NCI-H2107 treated with DMSO at 0.1 percent for 48 hours (cell line): ENCODE data around the gene MAPK8.
A peak's percentile ranks its signal among the peaks of the same experiment; 100 is the strongest.
"Not testable (repeated sequence)": the region's sequence is repeated elsewhere in the genome, so short reads cannot be mapped to it uniquely, and the experiment has no call there.

ENCODE experiments used
- DNase-seq: peaks from one replicate; lab custom pipeline; 2025; ENCODE audit not compliant: unreplicated experiment; lab: John Stamatoyannopoulos, UW

The MAPK8 gene

DNA sequence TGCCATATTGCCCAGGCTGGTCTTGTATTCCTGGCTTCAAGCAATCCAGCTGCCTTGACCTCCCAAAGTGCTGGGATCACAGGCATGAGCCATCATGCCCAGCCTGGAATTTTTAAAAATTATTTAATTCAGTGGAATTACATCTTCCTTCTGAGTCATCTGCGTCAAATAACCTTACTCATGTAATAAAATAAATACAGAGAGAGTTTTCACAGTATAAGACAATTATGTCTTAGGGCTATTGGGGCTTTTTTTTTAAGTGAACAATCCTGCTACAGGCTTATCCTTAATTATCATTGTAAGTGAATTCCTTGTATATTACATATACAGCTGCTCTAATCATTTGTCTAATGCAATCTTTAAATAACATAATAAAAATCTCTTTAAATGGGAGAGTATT lies 108.3 kb downstream of the MAPK8 start:
- DNase-seq: no peak

DNA sequence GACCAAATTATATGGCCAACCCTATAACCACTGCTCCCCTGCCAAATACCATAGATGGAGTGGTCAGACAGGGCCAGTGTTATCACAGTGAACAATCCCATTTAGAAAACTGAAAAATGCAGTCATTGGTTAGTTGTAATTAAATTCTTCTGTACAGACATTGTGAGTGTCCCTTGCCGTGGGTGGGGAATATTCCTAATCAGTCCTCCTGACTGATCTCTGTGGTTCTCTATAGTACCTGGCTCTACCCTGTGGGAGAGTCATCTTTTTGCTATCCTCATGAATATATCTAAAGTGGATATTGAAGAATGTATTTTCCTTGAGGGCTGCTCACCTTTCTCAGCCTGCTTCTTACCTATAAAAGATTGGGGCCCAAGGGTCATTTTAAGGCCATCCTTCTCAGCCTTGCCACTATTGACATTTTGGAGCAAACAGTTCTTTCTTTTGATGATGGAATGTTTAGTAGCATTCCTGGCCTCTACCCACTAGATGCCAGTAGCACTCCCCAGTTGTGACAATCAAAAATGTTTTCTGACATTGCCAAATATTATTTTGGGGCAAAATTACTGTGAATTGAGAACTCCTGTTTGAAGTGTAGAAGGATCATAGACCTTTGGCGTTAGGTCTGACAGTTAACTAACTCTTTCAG lies 110.2 kb downstream of the MAPK8 start:
- DNase-seq: no peak

DNA sequence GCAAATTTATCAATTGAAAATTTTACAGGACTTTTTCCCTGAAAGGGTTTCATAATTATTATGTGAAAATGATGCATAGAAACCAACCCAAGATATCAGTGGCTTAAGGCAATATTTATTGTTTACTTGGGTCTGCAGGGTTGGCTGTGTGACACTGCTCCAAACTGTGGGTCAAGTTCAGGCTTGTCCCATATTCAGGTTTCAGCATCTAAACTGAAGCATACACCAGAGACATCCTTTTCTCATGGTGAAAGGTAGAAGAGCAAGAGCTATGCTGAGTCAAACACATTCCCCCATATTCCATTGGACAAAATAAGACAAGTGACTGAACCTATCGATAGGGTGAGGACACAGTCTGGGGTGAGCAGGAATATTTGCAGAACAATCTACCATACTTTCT lies 110.9 kb downstream of the MAPK8 start:
- no peak for DNase-seq

DNA sequence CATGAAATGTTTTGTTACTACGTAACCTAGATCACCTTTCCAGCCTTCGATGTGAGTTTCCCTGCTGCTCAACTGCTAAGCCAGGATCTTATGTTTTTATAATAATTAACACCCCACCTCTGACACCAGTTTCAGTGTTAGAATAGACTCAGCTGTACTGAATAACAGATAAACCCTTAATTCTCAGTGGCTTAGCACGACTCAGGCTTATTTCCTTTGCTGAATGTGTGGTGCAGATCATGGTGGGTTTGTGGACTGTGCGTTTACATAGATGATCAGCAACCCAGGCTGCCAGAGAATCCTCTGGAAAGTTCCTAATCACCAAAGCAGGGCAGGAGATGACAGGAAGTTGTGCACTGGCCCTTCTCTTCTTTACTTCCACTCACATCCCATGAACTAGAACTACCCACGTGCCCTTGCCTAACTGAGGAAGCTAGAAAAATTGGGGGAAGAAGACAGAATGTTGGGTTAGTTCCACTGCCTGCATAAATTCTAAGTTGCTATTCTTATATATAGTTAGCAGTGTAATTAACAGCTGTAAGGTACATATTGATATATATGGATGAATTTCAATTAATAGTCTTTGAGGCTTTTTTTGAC lies 111.8 kb downstream of the MAPK8 start:
- no peak for DNase-seq

DNA sequence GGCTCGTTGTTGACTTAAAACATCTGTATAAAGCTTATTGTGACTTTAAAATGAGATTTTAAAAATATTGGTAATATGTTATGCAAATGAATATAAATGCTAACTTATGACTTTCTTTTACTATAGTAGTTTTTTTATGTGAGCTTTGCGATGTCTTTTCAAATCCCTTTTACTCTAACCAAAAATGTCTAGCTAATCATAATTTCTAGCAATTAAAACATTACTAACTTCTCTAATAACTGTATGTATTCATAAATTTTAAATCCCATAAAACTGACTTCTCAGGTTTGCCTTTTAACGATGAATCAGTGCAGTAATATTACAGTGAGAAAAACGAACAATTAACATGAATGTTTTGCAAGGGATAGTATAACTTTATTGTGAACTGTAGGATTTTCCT lies 113.2 kb downstream of the MAPK8 start:
- no peak for DNase-seq

DNA sequence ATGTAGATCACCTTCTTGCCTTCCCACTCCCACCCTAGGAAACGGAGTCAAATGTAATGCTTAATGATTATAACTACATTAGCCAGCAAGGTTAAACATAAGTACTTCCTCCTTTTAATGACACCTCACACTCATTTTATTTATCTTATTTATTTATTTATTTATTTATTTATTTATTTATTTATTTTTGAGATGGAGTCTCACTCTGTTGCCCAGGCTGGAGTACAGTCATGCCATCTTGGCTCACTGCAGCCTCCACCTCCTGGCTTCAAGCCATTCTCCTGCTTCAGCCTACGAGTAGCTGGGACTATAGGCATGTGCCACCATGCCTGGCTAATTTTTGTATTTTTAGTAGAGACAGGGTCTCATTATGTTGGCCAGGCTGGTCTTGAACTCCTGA lies 115.4 kb downstream of the MAPK8 start:
- not testable (repeated sequence) for DNase-seq

DNA sequence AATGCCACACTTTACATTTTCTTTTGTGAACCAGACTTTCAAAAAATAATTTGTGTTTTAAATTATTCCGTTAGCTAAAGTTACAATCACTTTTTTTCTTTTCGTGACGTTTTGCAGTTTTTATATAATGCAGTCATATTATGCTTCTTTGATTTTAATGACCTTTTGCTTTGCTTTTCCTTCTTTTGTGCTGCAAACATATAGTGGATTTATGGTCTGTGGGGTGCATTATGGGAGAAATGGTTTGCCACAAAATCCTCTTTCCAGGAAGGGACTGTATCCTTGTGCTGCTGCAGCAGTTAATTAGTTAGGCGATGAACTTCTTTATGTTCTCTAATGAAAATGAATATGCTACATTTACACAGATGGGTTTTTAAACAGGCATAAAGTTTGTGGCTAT lies 117.4 kb downstream of the MAPK8 start:
- DNase-seq: no peak

DNA sequence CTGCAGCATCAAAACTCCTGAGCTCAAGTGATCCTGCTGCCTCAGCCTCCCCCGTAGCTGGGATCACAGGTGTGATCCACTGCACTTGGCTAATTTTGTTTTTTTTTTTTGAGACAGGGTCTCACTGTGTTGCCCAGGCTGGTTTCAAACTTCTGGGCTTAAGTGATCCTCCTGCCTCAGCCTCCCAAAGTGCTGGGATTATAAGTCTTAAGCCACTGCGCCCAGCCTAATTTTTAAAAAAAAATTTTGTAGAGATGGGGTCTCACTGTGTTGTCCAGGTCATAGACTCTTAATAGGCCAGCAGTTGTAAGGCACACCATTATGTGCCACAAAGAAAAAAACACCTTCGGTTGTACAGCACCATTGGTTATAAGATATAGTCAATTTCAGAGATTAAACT lies 122.4 kb downstream of the MAPK8 start:
- DNase-seq: no peak

DNA sequence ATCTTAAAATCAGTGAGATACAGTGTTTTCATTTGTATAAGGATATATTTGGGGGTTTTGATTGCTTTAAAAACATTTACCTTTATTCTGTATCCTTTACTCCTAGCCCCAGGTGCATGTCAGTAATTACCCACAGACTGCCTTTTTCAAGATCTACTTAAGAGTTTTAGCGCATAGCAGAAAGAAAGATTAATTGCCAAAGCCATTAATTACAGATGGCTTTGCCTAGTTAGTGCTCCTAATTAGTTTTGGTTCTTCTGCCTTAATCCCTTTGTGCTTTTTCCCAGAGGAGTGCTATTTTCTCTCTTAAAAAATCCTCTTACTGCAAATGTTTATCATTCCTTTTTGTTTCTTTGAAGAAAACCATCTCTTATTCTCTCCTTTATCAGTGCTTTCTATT lies 122.8 kb downstream of the MAPK8 start:
- no peak for DNase-seq

DNA sequence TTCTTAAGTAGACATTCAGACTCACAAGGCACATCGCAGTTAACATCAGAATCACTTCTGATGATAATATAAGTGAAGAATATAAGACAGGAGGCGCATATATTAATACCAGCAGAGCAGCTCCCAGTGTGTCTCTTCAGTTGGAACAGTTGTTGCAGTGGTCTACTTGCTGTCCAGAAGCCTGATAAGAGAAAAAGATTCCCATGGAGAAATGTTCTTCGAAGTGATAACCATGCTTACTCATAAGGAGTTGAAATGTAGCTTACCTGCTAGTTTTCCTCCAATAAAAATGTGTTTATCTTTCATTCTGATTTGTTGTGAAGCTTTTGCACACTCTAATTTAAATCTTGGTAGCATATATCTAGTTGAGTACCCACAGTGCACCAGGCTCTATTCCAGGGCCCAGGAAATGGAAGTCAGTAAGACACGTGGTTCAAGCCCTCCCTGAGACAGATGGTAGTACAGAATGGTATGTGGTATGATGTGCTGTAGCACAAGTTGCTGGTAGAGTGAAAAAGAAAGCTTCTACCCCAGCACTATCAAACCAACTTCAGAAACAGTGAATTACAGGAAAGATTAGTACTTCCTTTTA lies 124.0 kb downstream of the MAPK8 start:
- no peak for DNase-seq

DNA sequence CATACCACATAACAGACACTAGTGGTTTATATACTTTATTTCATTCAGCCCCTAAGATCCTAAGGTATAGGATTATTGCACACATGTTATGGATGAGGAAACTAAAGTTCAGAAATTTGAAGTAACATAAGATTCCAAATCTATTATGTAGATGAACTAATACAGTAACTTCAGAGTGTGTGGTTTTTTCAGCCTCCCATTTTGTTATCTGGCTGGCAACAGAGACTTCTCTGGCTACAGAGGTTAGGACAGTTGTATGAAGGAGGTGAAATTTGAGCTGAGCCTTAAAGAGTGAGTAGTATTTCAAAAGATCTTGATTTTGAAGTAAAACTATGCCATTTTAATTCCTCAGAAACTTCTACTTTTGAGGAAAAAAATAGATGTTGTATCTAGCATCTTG lies 125.4 kb downstream of the MAPK8 start:
- no peak for DNase-seq

DNA sequence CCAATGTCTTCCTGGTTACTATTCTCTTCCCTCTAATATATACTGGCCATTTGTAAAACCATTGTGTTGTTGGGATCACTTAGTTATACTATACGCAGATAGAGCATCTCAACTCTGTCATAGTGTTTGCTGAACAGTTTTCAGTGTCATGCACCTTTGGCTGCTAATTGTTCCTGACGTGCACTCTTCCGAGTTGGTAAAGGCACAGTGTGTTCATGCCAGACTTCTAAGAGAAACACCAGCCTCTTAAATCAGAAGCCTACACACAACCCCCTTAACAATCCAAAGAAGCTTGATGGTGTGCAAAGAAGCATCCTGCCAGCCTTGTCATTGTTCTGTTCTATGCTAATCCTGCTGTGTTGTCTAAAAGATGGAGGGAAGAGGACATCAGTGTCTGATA lies 131.1 kb downstream of the MAPK8 start:
- no peak for DNase-seq

DNA sequence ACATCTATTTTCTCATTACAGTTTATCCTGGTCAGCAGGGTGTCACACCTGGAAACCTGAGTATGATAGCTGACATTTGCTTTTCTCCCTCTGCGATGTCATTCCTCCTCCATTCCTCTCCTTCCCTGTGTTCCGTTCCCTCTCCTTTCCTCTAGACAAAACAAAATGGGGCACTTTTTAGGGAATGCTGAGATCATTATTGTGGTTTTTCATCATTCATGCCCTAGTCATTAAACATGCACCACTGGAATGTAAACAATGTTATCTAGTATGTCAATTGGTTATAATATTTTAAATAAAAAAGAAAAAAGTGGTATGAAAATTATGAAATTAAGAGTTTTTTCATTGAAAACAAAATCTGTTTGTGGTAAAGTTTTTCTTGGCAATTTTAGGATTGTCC lies 132.6 kb downstream of the MAPK8 start:
- DNase-seq: no peak

DNA sequence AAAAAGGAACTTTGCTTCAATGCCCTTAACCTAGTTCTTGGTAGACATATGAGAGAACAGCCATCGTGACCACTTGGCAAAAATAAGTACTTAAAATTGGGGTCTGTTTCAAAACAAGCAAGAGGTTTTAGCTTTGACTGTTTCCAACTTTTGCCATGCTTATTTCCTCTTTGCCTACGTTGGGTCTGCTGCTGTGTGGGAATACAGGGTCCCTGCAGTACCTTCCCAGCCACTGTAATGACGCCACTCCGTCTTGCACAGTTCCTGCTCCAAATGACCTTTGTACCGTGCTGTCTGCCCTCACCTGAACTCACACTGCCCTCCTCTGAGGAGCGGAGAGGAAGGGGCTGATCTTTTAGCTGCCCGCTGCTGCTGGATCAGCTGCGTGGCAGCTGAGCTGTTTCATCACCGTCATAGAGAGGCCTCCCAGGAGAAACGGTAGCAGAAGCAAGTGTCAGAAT lies 133.1 kb downstream of the MAPK8 start:
- no peak for DNase-seq

DNA sequence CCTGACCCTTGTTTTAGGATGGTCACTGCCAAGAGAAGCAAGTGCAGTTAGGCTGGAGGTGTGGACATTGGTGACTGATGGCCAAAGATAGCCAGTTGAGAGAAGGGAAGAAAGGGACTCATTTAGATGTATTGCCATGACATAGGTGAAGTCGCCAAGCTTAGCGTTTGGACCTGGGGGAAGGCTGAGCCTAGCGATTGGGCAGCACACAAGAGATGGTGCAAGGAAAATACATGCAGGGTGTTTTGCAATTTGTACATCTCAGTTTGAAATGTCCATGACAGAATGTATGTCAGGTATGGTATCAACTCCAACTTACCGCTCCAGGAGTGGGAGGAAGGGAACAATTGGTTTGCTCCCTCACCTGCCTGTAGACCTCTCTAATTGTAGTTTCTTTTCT lies 134.3 kb downstream of the MAPK8 start:
- no peak for DNase-seq

DNA sequence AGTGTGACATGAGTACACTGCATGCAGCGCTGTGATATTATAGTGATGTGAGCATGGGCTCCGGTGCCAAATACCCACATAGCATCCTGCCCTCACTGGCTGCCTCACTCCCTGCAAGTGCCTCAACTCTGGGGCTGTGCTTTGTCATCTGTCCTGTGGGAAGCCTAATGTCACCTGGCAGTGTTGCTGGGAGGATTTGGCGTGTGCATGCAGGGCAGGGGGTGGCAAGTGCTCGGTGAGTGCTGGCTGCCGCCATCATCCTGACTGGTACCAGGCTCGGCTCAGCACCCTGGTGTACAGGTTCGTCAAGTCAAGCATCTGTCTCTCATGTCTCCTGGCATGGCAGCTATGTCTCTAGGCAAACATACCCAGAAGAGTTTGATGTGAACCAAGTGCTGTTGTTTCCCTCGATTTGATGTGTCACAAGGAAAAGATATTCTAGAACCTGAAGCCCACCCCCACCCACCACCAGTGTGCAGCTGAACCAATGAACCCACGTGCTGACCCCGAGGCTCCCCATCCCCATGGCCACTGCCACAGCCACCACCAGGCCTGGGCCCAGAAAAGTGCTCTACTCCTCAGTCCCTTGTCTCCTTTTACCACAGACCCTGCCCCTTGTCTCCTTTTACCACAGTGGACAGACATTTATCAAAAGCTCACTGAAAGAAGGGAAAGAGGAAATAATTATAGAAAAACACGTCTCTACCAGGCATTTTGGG lies 135.8 kb downstream of the MAPK8 start:
- no peak for DNase-seq

DNA sequence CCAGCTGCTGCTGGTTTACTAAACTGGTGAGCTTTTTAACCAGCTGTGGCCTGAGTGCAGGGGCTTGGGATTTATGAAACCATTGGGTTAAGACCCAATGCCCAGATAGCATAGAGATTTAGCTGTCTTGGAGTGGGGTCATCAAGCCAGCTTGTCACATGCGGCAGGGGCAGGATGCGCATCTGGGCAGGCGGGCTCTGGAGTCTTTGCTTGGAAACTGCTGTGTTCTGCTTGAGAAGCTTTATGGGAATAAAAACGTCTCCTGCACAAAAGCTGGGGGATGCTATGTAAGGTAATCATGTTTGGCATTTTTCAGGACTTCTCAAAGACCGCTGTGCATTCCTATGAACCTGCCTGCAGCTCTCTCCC lies 136.3 kb downstream of the MAPK8 start:
- DNase-seq: no peak

DNA sequence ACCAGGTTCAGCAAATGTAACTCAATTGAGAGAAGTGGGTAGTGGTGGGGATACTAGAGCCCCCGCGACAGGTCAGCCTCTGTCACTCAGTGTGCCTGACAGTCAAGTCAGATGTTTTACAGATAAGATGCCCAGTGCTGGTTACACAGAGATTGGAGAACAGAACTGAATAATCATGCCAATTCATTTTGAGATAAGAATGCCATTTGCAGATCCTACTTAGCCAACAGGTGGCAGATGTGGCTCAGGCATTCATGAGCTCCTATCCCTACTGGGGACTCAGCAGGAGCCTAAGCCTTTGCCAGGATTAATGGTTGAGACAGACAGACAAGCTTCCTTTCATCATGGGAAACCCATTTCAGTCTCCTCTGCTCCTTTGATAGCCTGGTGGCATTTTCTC lies 137.8 kb downstream of the MAPK8 start:
- peak; percentile 31 for DNase-seq

DNA sequence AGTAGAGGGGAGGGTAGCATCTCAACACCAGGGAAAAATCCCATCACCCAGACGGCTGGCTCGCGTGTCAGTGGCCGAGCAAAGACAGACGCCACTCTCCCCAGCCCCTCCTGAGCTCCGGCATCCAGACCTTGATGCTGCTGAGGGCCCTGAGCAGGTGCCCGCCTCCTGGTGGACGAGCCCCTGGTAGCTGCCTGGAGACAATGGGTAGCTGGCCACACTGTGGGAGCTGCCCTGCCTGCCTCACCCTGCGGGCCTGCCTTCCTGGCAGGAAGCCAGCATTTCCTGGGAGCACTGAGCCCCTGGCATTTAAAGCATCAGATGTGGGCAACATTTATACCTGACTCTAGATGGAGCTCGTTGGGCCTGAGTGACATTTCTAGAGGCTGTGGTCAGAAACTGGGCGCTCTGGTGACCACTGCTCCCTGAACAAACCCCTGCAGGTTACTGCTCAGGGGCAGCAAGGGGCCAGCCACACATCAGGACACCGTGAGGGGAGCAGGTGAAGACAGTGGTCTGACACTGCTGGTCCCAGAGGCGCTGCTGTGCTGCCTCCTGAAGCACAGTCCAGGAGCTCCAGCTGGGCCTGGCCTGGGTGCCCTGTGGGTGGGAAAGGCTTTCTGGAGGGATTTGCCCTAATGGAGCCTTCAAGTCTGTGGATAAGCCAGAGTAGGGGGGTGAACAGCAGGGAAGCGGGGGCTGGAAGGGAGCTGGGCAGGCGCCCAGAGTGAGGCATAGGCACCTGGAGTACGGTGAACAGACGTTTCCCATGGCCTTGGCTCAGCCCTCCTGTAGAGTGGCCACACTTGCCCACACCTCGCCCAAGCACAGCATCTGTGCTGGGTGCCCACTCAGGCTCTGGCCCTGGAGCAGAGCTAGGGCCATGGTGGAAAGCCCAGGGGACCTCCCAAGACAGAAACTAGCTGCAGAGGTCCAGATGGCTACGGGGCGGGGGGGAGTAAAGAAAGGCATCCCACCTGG lies 138.7 kb downstream of the MAPK8 start:
- peak; percentile 9 for DNase-seq

DNA sequence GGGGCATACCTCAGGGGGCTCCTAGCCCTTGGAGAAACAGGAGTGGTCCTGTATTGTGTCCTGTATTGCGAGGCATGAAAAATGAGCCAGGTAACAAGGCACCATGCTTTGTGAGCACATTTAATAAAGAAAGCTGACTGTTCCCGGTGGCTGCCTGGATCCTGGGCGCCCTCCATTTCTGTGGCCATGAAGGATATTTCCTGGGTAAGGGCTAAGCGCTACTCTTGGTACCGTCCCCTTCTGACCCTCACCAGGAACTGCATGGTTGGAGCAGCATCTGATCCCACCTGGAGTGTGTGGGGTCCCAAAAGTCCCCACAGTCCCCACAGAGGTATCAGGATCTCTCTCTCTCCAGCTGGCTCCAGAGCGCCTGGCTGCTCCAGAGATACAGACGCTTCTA lies 139.5 kb downstream of the MAPK8 start:
- no peak for DNase-seq

DNA sequence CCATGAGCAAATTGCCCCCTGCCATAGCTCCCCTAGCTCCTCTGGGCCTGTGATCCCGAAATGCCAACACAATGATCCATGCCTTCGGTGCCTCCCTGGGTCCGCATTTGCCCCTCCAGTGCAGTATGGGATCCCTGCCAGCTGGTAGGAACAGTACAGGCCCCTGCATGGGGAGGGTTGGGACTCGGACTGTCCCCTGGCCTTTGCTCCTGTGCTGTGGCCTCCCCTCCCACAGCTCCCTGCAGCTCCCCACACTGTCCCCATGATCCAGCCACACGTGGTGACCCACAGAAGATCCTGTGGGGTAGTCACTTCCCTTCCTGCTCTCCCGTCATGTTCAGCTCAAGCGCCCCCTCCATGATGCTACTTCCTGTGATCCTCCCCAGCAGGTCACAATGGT lies 140.3 kb downstream of the MAPK8 start:
- no peak for DNase-seq
